Karpas-422 (cell line): ENCODE results near the gene RPA1. TPM values are rescaled to one million over a fixed set of nuclear protein-coding genes. Genes with fewer than 3 reads are reported as not detected.

Source experiments
- DNase-seq: peaks from one replicate; pipeline ENCODE4 v3.0.0-alpha.2; 2015
- H2AFZ ChIP-seq: fragments of 200-600 bp; sonication (generic); 2 replicates; pipeline ENCODE4 v1.6.1; 2014; ENCODE audit warnings: antibody characterized with exemption, low read length, mixed read lengths
- H3K27ac ChIP-seq: fragments of 200-600 bp; sonication (generic); 2 replicates; pipeline ENCODE4 v1.5.1; 2014; ENCODE audit warnings: mild to moderate bottlenecking, low read length, moderate library complexity
- H3K27me3 ChIP-seq: fragments of 200-600 bp; sonication (generic); 2 replicates; pipeline ENCODE4 v1.6.1; 2014; ENCODE audit warnings: low read length, mixed read lengths
- H3K36me3 ChIP-seq: fragments of 200-600 bp; sonication (generic); 2 replicates; pipeline ENCODE4 v1.6.1; 2014; ENCODE audit warnings: low read length, mixed read lengths; ENCODE audit not compliant: insufficient read depth
- H3K4me1 ChIP-seq: fragments of 200-600 bp; sonication (generic); 2 replicates; pipeline ENCODE4 v1.6.1; 2014; ENCODE audit warnings: mild to moderate bottlenecking, low read length, mixed read lengths
- H3K4me2 ChIP-seq: fragments of 200-600 bp; sonication (generic); 2 replicates; pipeline ENCODE4 v1.6.1; 2014; ENCODE audit warnings: low read length, low read depth, mild to moderate bottlenecking; ENCODE audit not compliant: poor library complexity, severe bottlenecking
- H3K4me3 ChIP-seq: fragments of 200-600 bp; sonication (generic); 2 replicates; pipeline ENCODE4 v1.5.1; 2014; ENCODE audit warnings: mild to moderate bottlenecking, antibody characterized with exemption, low read length, mixed read lengths
- H3K79me2 ChIP-seq: fragments of 200-600 bp; sonication (generic); 2 replicates; pipeline ENCODE4 v1.6.1; 2014; ENCODE audit warnings: mild to moderate bottlenecking, low read length, mixed read lengths
- H3K9ac ChIP-seq: fragments of 200-600 bp; sonication (generic); 2 replicates; pipeline ENCODE4 v1.6.0; 2014; ENCODE audit warnings: low read length
- H3K9me2 ChIP-seq: fragments of 200-600 bp; sonication (generic), shearing (Covaris generic); replicated peaks from 2 replicates; pipeline ENCODE4 v1.6.0; 2014; ENCODE audit warnings: mild to moderate bottlenecking, low read length, moderate library complexity; ENCODE audit not compliant: insufficient read depth
- H3K9me3 ChIP-seq: fragments of 300-700, 200-600 bp; sonication (generic); 2 replicates; pipeline ENCODE4 v1.6.1; 2014; ENCODE audit warnings: low read length, mixed read lengths
- H4K20me1 ChIP-seq: fragments of 200-600 bp; sonication (generic); 2 replicates; pipeline ENCODE4 v1.6.1; 2014; ENCODE audit warnings: mild to moderate bottlenecking, antibody characterized with exemption, low read length, low read depth; ENCODE audit not compliant: insufficient read depth
- total RNA-seq: library from RNA; depleted of rRNA; stranded (reverse); fragments of >200 nt; shearing (Covaris generic); gene quantifications from 2 replicates; pipeline ENCODE4 v1.2.3, GENCODE V29; 2014; ENCODE audit warnings: low replicate concordance

RPA1 gene
- total RNA-seq, 1 experiment from 2014 or later: 40.4 TPM

- H3K4me1 ChIP-seq: peaks cover 4% of the 10 kb centered on the region
- H3K27ac ChIP-seq: no peak overlapping the region
- H3K9me2 ChIP-seq: no peaks in the 10 kb centered on the region
- no peaks in the 10 kb centered on the region for H3K36me3 ChIP-seq
- H4K20me1 ChIP-seq: 0 out of 2 replicates have a peak, but pooled peaks cover 5% of the 10 kb centered on the region
- H2AFZ ChIP-seq: no peak overlapping the region
- DNase-seq: no peak
- H3K4me3 ChIP-seq: no peak overlapping the region
- H3K9ac ChIP-seq: no peak overlapping the region
- H3K27me3 ChIP-seq: no peaks in the 10 kb centered on the region
- H3K79me2 ChIP-seq: no peaks in the 10 kb centered on the region
- no peaks in the 10 kb centered on the region for H3K9me3 ChIP-seq
- no peak overlapping the region for H3K4me2 ChIP-seq
These were observed 107.0 kb downstream of the RPA1 start for GRCh38 chr17:1936766-1937165.

GRCh38 chr17:1937461-1937860 is 107.7 kb downstream of the RPA1 start:
- Histone ChIP-seq H3K9me3 (no peaks in the 10 kb centered on the region), H3K36me3 (no peaks in the 10 kb centered on the region), H3K4me2 (no peak overlapping the region), H3K9ac (no peak overlapping the region), H2AFZ (no peak overlapping the region), H3K27me3 (no peaks in the 10 kb centered on the region), H3K4me1 (peaks cover 8% of the 10 kb centered on the region), H3K4me3 (no peak overlapping the region), H3K79me2 (no peaks in the 10 kb centered on the region), H3K9me2 (no peaks in the 10 kb centered on the region), H4K20me1 (0 out of 2 replicates have a peak, but pooled peaks cover 5% of the 10 kb centered on the region), H3K27ac (no peak overlapping the region)
- DNase-seq: no peak

- DNase-seq: no peak
- Histone ChIP-seq H3K9me3 (no peaks in the 10 kb centered on the region), H3K27me3 (no peaks in the 10 kb centered on the region), H4K20me1 (0 out of 2 replicates have a peak, but pooled peaks cover 5% of the 10 kb centered on the region), H2AFZ (no peak overlapping the region), H3K9ac (no peak overlapping the region), H3K9me2 (no peaks in the 10 kb centered on the region), H3K4me2 (no peak overlapping the region), H3K4me1 (peaks cover 8% of the 10 kb centered on the region), H3K79me2 (no peaks in the 10 kb centered on the region), H3K4me3 (no peak overlapping the region), H3K36me3 (no peaks in the 10 kb centered on the region), H3K27ac (no peak overlapping the region)
These were observed 110.4 kb downstream of the RPA1 start for GRCh38 chr17:1939981-1940809.

- H2AFZ ChIP-seq: no peak overlapping the region
- no peaks in the 10 kb centered on the region for H3K36me3 ChIP-seq
- H3K9me2 ChIP-seq: no peaks in the 10 kb centered on the region
- no peaks in the 10 kb centered on the region for H3K9me3 ChIP-seq
- H3K27ac ChIP-seq: no peak overlapping the region
- H3K4me1 ChIP-seq: peaks cover 8% of the 10 kb centered on the region
- 0 out of 2 replicates have a peak, but pooled peaks cover 5% of the 10 kb centered on the region for H4K20me1 ChIP-seq
- H3K4me2 ChIP-seq: no peak overlapping the region
- no peaks in the 10 kb centered on the region for H3K27me3 ChIP-seq
- H3K9ac ChIP-seq: no peak overlapping the region
- no peak for DNase-seq
- H3K4me3 ChIP-seq: no peak overlapping the region
- H3K79me2 ChIP-seq: no peaks in the 10 kb centered on the region
These were observed 111.0 kb downstream of the RPA1 start for GRCh38 chr17:1940810-1941185.

GRCh38 chr17:1941272-1942065 is 111.7 kb downstream of the RPA1 start:
- DNase-seq: no peak
- Histone ChIP-seq H3K4me3 (no peak overlapping the region), H3K9ac (no peak overlapping the region), H3K27ac (no peak overlapping the region), H3K4me1 (peaks cover 8% of the 10 kb centered on the region), H3K9me2 (no peaks in the 10 kb centered on the region), H3K79me2 (no peaks in the 10 kb centered on the region), H2AFZ (no peak overlapping the region; the same call in 1 of the 2 replicates), H4K20me1 (0 out of 2 replicates have a peak, but pooled peaks cover 5% of the 10 kb centered on the region), H3K4me2 (no peak overlapping the region), H3K27me3 (no peaks in the 10 kb centered on the region), H3K9me3 (no peaks in the 10 kb centered on the region), H3K36me3 (no peaks in the 10 kb centered on the region)

- Histone ChIP-seq H3K9me3 (no peaks in the 10 kb centered on the region), H3K36me3 (no peaks in the 10 kb centered on the region), H3K27ac (no peak overlapping the region), H3K9me2 (no peaks in the 10 kb centered on the region), H3K79me2 (no peaks in the 10 kb centered on the region), H4K20me1 (0 out of 2 replicates have a peak, but pooled peaks cover 5% of the 10 kb centered on the region), H3K4me2 (no peak overlapping the region), H3K9ac (no peak overlapping the region), H3K27me3 (no peaks in the 10 kb centered on the region), H3K4me1 (peaks cover 8% of the 10 kb centered on the region), H2AFZ (no peak overlapping the region; the same call in 1 of the 2 replicates), H3K4me3 (no peak overlapping the region)
- DNase-seq: no peak
These were observed 112.2 kb downstream of the RPA1 start for GRCh38 chr17:1942066-1942365.

GRCh38 chr17:1942666-1943435 is 113.0 kb downstream of the RPA1 start:
- Histone ChIP-seq H3K4me1 (peaks cover 8% of the 10 kb centered on the region), H3K79me2 (no peaks in the 10 kb centered on the region), H3K4me3 (no peak overlapping the region), H3K4me2 (no peak overlapping the region), H4K20me1 (0 out of 2 replicates have a peak, but pooled peaks cover 5% of the 10 kb centered on the region), H3K27me3 (no peaks in the 10 kb centered on the region), H3K9me2 (no peaks in the 10 kb centered on the region), H3K9ac (no peak overlapping the region), H3K9me3 (no peaks in the 10 kb centered on the region), H2AFZ (no peak overlapping the region), H3K27ac (no peak overlapping the region), H3K36me3 (no peaks in the 10 kb centered on the region)
- DNase-seq: no peak

GRCh38 chr17:1943436-1943831 is 113.6 kb downstream of the RPA1 start:
- Histone ChIP-seq H3K9ac (no peak overlapping the region), H4K20me1 (0 out of 2 replicates have a peak, but pooled peaks cover 5% of the 10 kb centered on the region), H3K4me2 (no peak overlapping the region), H3K36me3 (no peaks in the 10 kb centered on the region), H3K27me3 (no peaks in the 10 kb centered on the region), H3K4me1 (peaks cover 8% of the 10 kb centered on the region), H3K27ac (no peak overlapping the region), H3K9me2 (no peaks in the 10 kb centered on the region), H3K9me3 (no peaks in the 10 kb centered on the region), H3K4me3 (no peak overlapping the region), H3K79me2 (no peaks in the 10 kb centered on the region), H2AFZ (no peak overlapping the region)
- no peak for DNase-seq
